ENCODE data around the gene TMEM167B. TPM values are rescaled to one million over a fixed set of nuclear protein-coding genes. Genes with fewer than 3 reads are reported as not detected.

TMEM167B gene
- total and polyA plus RNA-seq, 2 of the 4 experiments (the other 2 are of a cell fraction), result 21.6 to 32.1 TPM

DNA sequence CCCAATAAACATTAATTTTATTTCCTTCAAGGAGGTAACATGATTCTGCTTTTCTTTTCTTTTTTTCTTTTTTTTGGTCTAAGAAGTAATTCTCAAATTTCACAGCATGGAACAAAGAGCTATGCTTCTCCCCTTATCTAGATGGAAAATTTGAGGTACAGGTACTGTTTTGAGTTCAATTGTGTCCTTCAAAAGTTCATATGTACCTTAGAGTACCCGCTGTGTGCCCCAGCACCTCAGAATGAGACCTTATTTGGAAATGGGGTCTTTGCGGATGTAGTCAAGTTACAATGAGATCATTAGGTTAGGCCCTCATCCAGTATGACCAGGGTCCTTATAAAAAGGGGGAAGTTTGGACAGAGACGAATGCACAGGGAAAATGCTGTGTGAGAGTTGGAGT, 45.4 kb downstream of the TMEM167B start:
- H3K4me3 ChIP-seq (ENCODE audit: insufficient read depth, low read depth, low read length), result no peak overlapping the region
- no peak overlapping the region for H3K4me2 ChIP-seq (ENCODE audit: low read depth, low read length)
- H2BK20ac ChIP-seq (ENCODE audit: low read depth, low read length), result no peak overlapping the region
- H3K9me3 ChIP-seq (ENCODE audit: control insufficient read depth, insufficient read depth, low read length), result no peaks in the 10 kb centered on the region
- H3K79me1 ChIP-seq (ENCODE audit: low read depth in 1 of 2, low read length in 2 of 2), result no peaks in the 10 kb centered on the region
- H3K23ac ChIP-seq (ENCODE audit: low read depth, low read length), result no peak overlapping the region
- H3K27ac ChIP-seq (ENCODE audit: insufficient read depth, low read length), result no peak overlapping the region
- no peak overlapping the region for H3K14ac ChIP-seq (replicated peaks; ENCODE audit: low read depth, low read length)
- H2BK15ac ChIP-seq (ENCODE audit: low read depth, low read length), result no peak overlapping the region
- no peak overlapping the region for H2AK5ac ChIP-seq (ENCODE audit: low read depth, low read length)
- no peak overlapping the region for H2AFZ ChIP-seq (replicated peaks; ENCODE audit: low read length, poor library complexity)
- no TSS peak for BruUV-seq (replicated peaks)
- intact Hi-C loops (cut with micrococcal nuclease), result no loop called here
- CTCF ChIA-PET, result no interaction called here
- ATAC-seq (ENCODE audit: low read depth) (no peak), DNase-seq (no peak)
- H2AK9ac ChIP-seq (replicated peaks; ENCODE audit: low read depth, low read length, poor library complexity), result no peak overlapping the region
- no peak overlapping the region for H3K56ac ChIP-seq (ENCODE audit: extremely low read depth, insufficient read depth, low read length)
- H2BK120ac ChIP-seq (ENCODE audit: low read depth, low read length), result no peak overlapping the region
- no peak overlapping the region for H4K5ac ChIP-seq (ENCODE audit: low read depth, low read length)
- no peak overlapping the region for H3K4ac ChIP-seq (ENCODE audit: low read depth, low read length)
- POLR2A ChIA-PET (ENCODE audit: unreplicated experiment), result no interaction called here
- no peak overlapping the region for H3K18ac ChIP-seq (ENCODE audit: low read depth, low read length)
- dilution Hi-C loops (cut with HindIII; ENCODE audit: low sequenced_read_pairs, unreplicated experiment), result no loop called here
- no peak overlapping the region for H4K91ac ChIP-seq (ENCODE audit: insufficient read depth, low read depth, low read length)
- H4K20me1 ChIP-seq (ENCODE audit: insufficient read depth, low read length), result no peaks in the 10 kb centered on the region
- H4K8ac ChIP-seq (ENCODE audit: low read depth in 2 of 2, low read length in 2 of 2), result no peak overlapping the region
- H3K9me1 ChIP-seq (ENCODE audit: insufficient read depth, low read length), result no peaks in the 10 kb centered on the region
- no peak overlapping the region for H3K9ac ChIP-seq (ENCODE audit: low read depth, low read length)
- in situ Hi-C loops (cut with MboI; ENCODE audit: low sequenced_read_pairs), result no loop called here
- no peak overlapping the region for H2BK5ac ChIP-seq (ENCODE audit: low read depth, low read length, poor library complexity, severe bottlenecking)
- 86% methylated on average over 2 of the region's 3 CpGs; no CpG with 5 or more reads in 1 of the 2 experiments for WGBS, 2 experiments (ENCODE audit: extremely low coverage in 2 of 2, insufficient read length in 1 of 2)
- H3K27me3 ChIP-seq (ENCODE audit: control insufficient read depth, insufficient read depth, low read length), result no peaks in the 10 kb centered on the region
- TF ChIP-seq, protein P1, sequence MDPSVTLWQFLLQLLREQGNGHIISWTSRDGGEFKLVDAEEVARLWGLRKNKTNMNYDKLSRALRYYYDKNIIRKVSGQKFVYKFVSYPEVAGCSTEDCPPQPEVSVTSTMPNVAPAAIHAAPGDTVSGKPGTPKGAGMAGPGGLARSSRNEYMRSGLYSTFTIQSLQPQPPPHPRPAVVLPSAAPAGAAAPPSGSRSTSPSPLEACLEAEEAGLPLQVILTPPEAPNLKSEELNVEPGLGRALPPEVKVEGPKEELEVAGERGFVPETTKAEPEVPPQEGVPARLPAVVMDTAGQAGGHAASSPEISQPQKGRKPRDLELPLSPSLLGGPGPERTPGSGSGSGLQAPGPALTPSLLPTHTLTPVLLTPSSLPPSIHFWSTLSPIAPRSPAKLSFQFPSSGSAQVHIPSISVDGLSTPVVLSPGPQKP (IDR thresholded peaks at IDR 0.05; ENCODE audit: borderline replicate concordance, low read depth, low read length), result no peak
- TF ChIP-seq RFX5 (IDR thresholded peaks at IDR 0.05; ENCODE audit: low read depth, low read length), result no peak
- TF ChIP-seq RCOR1 (IDR thresholded peaks at IDR 0.05; ENCODE audit: insufficient replicate concordance, low read length), result no peak
- no peak for TF ChIP-seq CHD1 (IDR thresholded peaks at IDR 0.05; ENCODE audit: low read depth, low read length)
- TF ChIP-seq FOS (IDR thresholded peaks at IDR 0.05; ENCODE audit: low read depth, low read length), result no peak
- TF ChIP-seq NFE2L2 (IDR thresholded peaks at IDR 0.05; ENCODE audit: low read depth, low read length), result no peak
- TF ChIP-seq MAFK (IDR thresholded peaks at IDR 0.05; ENCODE audit: low read depth, low read length), result no peak
- no peak for TF ChIP-seq POLR2A (IDR thresholded peaks at IDR 0.05; ENCODE audit: low read depth, low read length)
- no peak for TF ChIP-seq SMC3 (IDR thresholded peaks at IDR 0.05; ENCODE audit: low read depth, low read length)
- H3K36me3 ChIP-seq (ENCODE audit: control insufficient read depth, insufficient read depth, low read length), result no peaks in the 10 kb centered on the region
- H3K4me1 ChIP-seq (ENCODE audit: control insufficient read depth, insufficient read depth, low read length), result no peaks in the 10 kb centered on the region
